Activated CD8-positive, alpha-beta memory T cell treated with anti-CD3 and anti-CD28 coated beads, Interleukin-2, amount 50 U/mL, for 24 hours (primary cell): ENCODE results near the gene SLC1A2.

Experiments
- DNase-seq: peaks from one replicate; pipeline ENCODE4 v3.0.0-alpha.2; 2020; ENCODE audit errors: extremely low read depth

Gene SLC1A2

GRCh38 chr11:35348898-35349687 is 70.3 kb downstream of the SLC1A2 start:
- no peak for DNase-seq

- no peak for DNase-seq
Observed at GRCh38 chr11:35347921-35348331, 71.4 kb downstream of the SLC1A2 start.

GRCh38 chr11:35347173-35347878 is 72.0 kb downstream of the SLC1A2 start:
- no peak for DNase-seq

- DNase-seq = no peak
Observed at GRCh38 chr11:35346472-35347156, 72.7 kb downstream of the SLC1A2 start.

GRCh38 chr11:35344681-35345574 is 74.4 kb downstream of the SLC1A2 start:
- no peak for DNase-seq

GRCh38 chr11:35343033-35343598 is 76.2 kb downstream of the SLC1A2 start:
- DNase-seq = no peak

GRCh38 chr11:35340715-35341114 is 78.6 kb downstream of the SLC1A2 start:
- DNase-seq = no peak

GRCh38 chr11:35340071-35340470 is 79.3 kb downstream of the SLC1A2 start:
- no peak for DNase-seq

GRCh38 chr11:35338921-35339320 is 80.4 kb downstream of the SLC1A2 start:
- DNase-seq = no peak

GRCh38 chr11:35337914-35338305 is 81.4 kb downstream of the SLC1A2 start:
- DNase-seq = no peak

- no peak for DNase-seq
Observed at GRCh38 chr11:35337136-35337913, 82.0 kb downstream of the SLC1A2 start.

GRCh38 chr11:35336726-35337125 is 82.6 kb downstream of the SLC1A2 start:
- no peak for DNase-seq

GRCh38 chr11:35335226-35335625 is 84.1 kb downstream of the SLC1A2 start:
- DNase-seq = no peak

GRCh38 chr11:35334385-35335090 is 84.8 kb downstream of the SLC1A2 start:
- DNase-seq = no peak

- DNase-seq = no peak
Observed at GRCh38 chr11:35332524-35332923, 86.8 kb downstream of the SLC1A2 start.

- DNase-seq = no peak
Observed at GRCh38 chr11:35330931-35331330, 88.4 kb downstream of the SLC1A2 start.

GRCh38 chr11:35330156-35330889 is 89.0 kb downstream of the SLC1A2 start:
- no peak for DNase-seq

GRCh38 chr11:35327829-35328228 is 91.5 kb downstream of the SLC1A2 start:
- no peak for DNase-seq

GRCh38 chr11:35326266-35326879 is 93.0 kb downstream of the SLC1A2 start:
- DNase-seq = no peak
